K562 (cell line): ENCODE data around the gene TYRO3. TPM values are rescaled to one million over a fixed set of nuclear protein-coding genes. Genes with fewer than 3 reads are reported as not detected.

Experiments
- ATAC-seq: fragments of 200-7000 bp; cut with Tn5 transposase; 3 replicates; pipeline ENCODE4 v1.9.1; 2020; ENCODE audit warnings: moderate library complexity
- BruUV-seq: library from RNA; stranded (reverse); fragments of 400-500 nt; replicated peaks from 2 replicates; lab custom pipeline; 2021; lab: Mats Ljungman, UMichigan
- CTCF ChIA-PET: fragments of 300-600 bp; formaldehyde crosslinking; extraction: SDS; loops from one replicate; lab custom pipeline; 2021; ENCODE audit warnings: low intra/inter-chr PET ratio; lab: Yijun Ruan, JAX
- POLR2A ChIA-PET: fragments of 300-600, 350-650 bp; sonication (Branson Sonifier 250); formaldehyde crosslinking; extraction: SDS; loops from one replicate; lab custom pipeline; 2021; ENCODE audit warnings: antibody characterized with exemption, inconsistent platforms; lab: Yijun Ruan, JAX
- DNase-seq, 4 experiments: peaks; one replicate each; pipeline versions ENCODE4 v3.0.0 to v3.0.0-alpha.2; 2011 to 2018; ENCODE audit warnings: low spot score in 3 of 4, mixed read lengths in 3 of 4; ENCODE audit errors: extremely low read depth in 1 of 4
- FAIRE-seq: peaks from 2 replicates; lab custom pipeline; 2011; peaks lifted over from hg19 to GRCh38; lab: Jason Lieb, UNC
- H2AFZ ChIP-seq: 2 replicates; pipeline ENCODE4 v1.6.0; 2011; ENCODE audit warnings: low read depth, low read length, control low read depth, inconsistent platforms
- H3K27ac ChIP-seq: fragments of 200-600 bp; 3 replicates; pipeline ENCODE4 v1.8.0; 2011; ENCODE audit warnings: low read depth, mild to moderate bottlenecking, control low read depth, inconsistent platforms, low read length, moderate library complexity, mixed read lengths; ENCODE audit errors: extremely low read depth
- H3K27me3 ChIP-seq, 2 experiments: fragments of 300-600 bp in 1 of 2; 2 replicates in 1 of 2; 3 replicates in 1 of 2; pipeline versions ENCODE4 v1.6.0 to v1.8.0; 2011; ENCODE audit warnings: inconsistent platforms in 2 of 2, low read length in 2 of 2, mild to moderate bottlenecking in 1 of 2, mixed read lengths in 1 of 2, moderate library complexity in 1 of 2; ENCODE audit not compliant: control insufficient read depth in 2 of 2, insufficient read depth in 2 of 2
- H3K36me3 ChIP-seq: fragments of 300-600 bp; 3 replicates; pipeline ENCODE4 v1.8.0; 2011; ENCODE audit warnings: mild to moderate bottlenecking, low read length, inconsistent platforms; ENCODE audit not compliant: control insufficient read depth, insufficient read depth
- H3K4me1 ChIP-seq, 2 experiments: fragments of 200-600 bp in 1 of 2; replicated peaks in 1 of 2; 2 replicates in 1 of 2; 3 replicates in 1 of 2; pipeline versions ENCODE4 v1.5.1 to v1.8.0; 2011; ENCODE audit warnings: inconsistent platforms in 2 of 2, low read length in 2 of 2, mild to moderate bottlenecking in 1 of 2, mixed read lengths in 1 of 2, moderate library complexity in 1 of 2; ENCODE audit not compliant: control insufficient read depth in 2 of 2, insufficient read depth in 2 of 2
- H3K4me2 ChIP-seq: 2 replicates; pipeline ENCODE4 v1.6.1; 2011; ENCODE audit warnings: low read length, control low read depth, inconsistent platforms, mixed read lengths; ENCODE audit not compliant: insufficient read depth
- H3K4me3 ChIP-seq: fragments of 200-600 bp; sonication (generic), shearing (Covaris generic); 2 replicates; pipeline ENCODE4 v1.5.1; 2016; ENCODE audit warnings: control low read depth, inconsistent platforms
- H3K79me2 ChIP-seq: fragments of 200-600 bp; 3 replicates; pipeline ENCODE4 v1.8.0; 2011; ENCODE audit warnings: low read length, inconsistent platforms; ENCODE audit not compliant: control insufficient read depth, insufficient read depth
- H3K9ac ChIP-seq, 2 experiments: 2 replicates each; pipeline versions ENCODE4 v1.6.0 to v1.6.1; 2011; ENCODE audit warnings: low read depth in 2 of 2, low read length in 2 of 2, control low read depth in 1 of 2, inconsistent platforms in 1 of 2, mild to moderate bottlenecking in 1 of 2, mixed read lengths in 1 of 2; ENCODE audit not compliant: insufficient read depth in 1 of 2
- H3K9me1 ChIP-seq: one replicate; pipeline ENCODE4 v1.6.0; 2011; ENCODE audit warnings: inconsistent platforms, mild to moderate bottlenecking, low read length, moderate library complexity; ENCODE audit not compliant: control insufficient read depth, insufficient read depth
- H3K9me3 ChIP-seq: replicated peaks from 2 replicates; pipeline ENCODE4 v1.5.1; 2011; ENCODE audit warnings: low read depth, low read length, inconsistent platforms; ENCODE audit not compliant: control insufficient read depth, insufficient read depth
- H4K20me1 ChIP-seq: replicated peaks from 2 replicates; pipeline ENCODE4 v1.6.1; 2011; ENCODE audit warnings: low read length, inconsistent platforms, mixed read lengths; ENCODE audit not compliant: control insufficient read depth, insufficient read depth
- LARP7 ChIP-seq: fragments of 450-650 bp; IDR thresholded peaks from 2 replicates; pipeline ENCODE4 v1.6.1; 2016
- SMARCE1 ChIP-seq: fragments of 450-650 bp; IDR thresholded peaks from 2 replicates; pipeline ENCODE4 v1.7.1; 2016; ENCODE audit warnings: mild to moderate bottlenecking
- ZNF778 ChIP-seq: fragments of 450-650 bp; formaldehyde crosslinking; IDR thresholded peaks from 2 replicates; pipeline ENCODE4 v1.4.0; 2020; ENCODE audit warnings: mild to moderate bottlenecking, moderate library complexity
- WGBS: fragments of 100-300 bp; shearing (Covaris generic); methylation state at CpG from one replicate; pipeline ENCODE4 v1.1.6; 2016; ENCODE audit warnings: low coverage, mixed read lengths; ENCODE audit not compliant: insufficient coverage; ENCODE audit errors: missing lambda C conversion rate; 5-methylcytosine and 5-hydroxymethylcytosine counted together
- in situ Hi-C: fragments of 300-500 bp; cut with MboI; formaldehyde crosslinking; loops from 4 replicates; pipeline ENCODE4 v1.15.0; 2018; ENCODE audit warnings: inconsistent platforms, mixed read lengths
- intact Hi-C: fragments of 100-400 bp; cut with micrococcal nuclease; formaldehyde crosslinking; loops from 2 replicates; pipeline ENCODE4 v1.14.2; 2022
- polyA plus RNA-seq, 8 experiments: library from polyadenylated mRNA; depleted of rRNA in 4 of 8; stranded (reverse) in 5 of 8; unstranded in 3 of 8; fragments of >200 nt; fragmentation: Nextera tagmentation in 2 of 8; fragmentation: Illumina TruSeq in 1 of 8; extraction: Ambion mirVana in 2 of 8; extraction: Trizol in 1 of 8; gene quantifications; 2 replicates each; pipeline versions ENCODE4 v1.2.1 to v1.2.3, GENCODE V29; 2011 to 2014; ENCODE audit warnings: inconsistent platforms in 1 of 8, missing spikeins in 1 of 8
- total RNA-seq, 7 experiments: library from RNA; depleted of rRNA in 6 of 7; stranded (reverse); fragments of >200 nt in 6 of 7; fragmentation: Illumina TruSeq in 2 of 7; extraction: Trizol in 2 of 7; gene quantifications; 2 replicates each; pipeline versions ENCODE4 v1.2.1 to v1.2.3, GENCODE V29; 2011 to 2021; ENCODE audit warnings: low replicate concordance in 1 of 7
- TF ChIP-seq, protein P1 (sequence below), 3 experiments: fragments of 200-800 bp in 1 of 3; sonication (Bioruptor generic) in 1 of 3; sonication (generic) in 1 of 3; formaldehyde crosslinking in 1 of 3; IDR thresholded peaks; 2 replicates each; pipeline versions ENCODE4 v1.6.1 to v1.8.0; 2016 to 2022; ENCODE audit warnings: mild to moderate bottlenecking in 2 of 3, missing compliant biosample characterization in 2 of 3, missing genetic modification characterization in 2 of 3, missing genetic modification reagents in 1 of 3

TYRO3 gene
- total and polyA plus RNA-seq, 9 of the 15 experiments (the other 6 are each of a cell fraction or from before 2014, with no cell fraction given): 2.6 to 39.6 (median 18.6) TPM

- Histone ChIP-seq H3K9me3 (no peaks in the 10 kb centered on the region), H3K79me2 (peaks cover 25% of the 10 kb centered on the region), H3K9ac (peak overlapping the region in 1 of 2 experiments; percentile 73; a peak in 2 of 4 replicates), H3K4me2 (peak overlapping the region; percentile 98; the same call in 1 of the 2 replicates), H3K4me1 (peaks cover 5 to 11% of the 10 kb centered on the region in 2 experiments; a peak in 3 of 5 replicates), H3K36me3 (peaks cover 12% of the 10 kb centered on the region; the same call in 1 of the 3 replicates), H4K20me1 (0 out of 2 replicates have a peak, but pooled peaks cover 4% of the 10 kb centered on the region), H2AFZ (peak overlapping the region; percentile 72), H3K4me3 (peak overlapping the region; percentile 100), H3K27me3 (no peaks in the 10 kb centered on the region), H3K9me1 (no peaks in the 10 kb centered on the region), H3K27ac (no peak overlapping the region)
- POLR2A ChIA-PET: interaction anchor here (0.7 to 2.2 kb wide), 7 partner anchors 10 to 78 kb away, joined by 3 to 14 read pairs (median 5); no protein-coding TSS in a partner anchor
- in situ Hi-C loops (no loop called here), intact Hi-C loops (no loop called here)
- no TSS peak for BruUV-seq
- TF ChIP-seq LARP7 (0 out of 2 replicates have a peak, but pooled peaks have one; percentile 16), ZNF778 (CRISPR knock-in tag) (no peak), SMARCE1 (0 out of 2 replicates have a peak, but pooled peaks have one; percentile 4)
- TF ChIP-seq, protein P1, sequence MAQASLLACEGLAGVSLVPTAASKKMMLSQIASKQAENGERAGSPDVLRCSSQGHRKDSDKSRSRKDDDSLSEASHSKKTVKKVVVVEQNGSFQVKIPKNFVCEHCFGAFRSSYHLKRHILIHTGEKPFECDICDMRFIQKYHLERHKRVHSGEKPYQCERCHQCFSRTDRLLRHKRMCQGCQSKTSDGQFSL (CRISPR knock-in tag; IDR thresholded peaks at IDR 0.05): no peak
- TF ChIP-seq, protein P1 (tag; IDR thresholded peaks at IDR 0.05): 0 out of 4 replicates have a peak, but pooled peaks of 1 of the 2 experiments have one; percentile 11
- FAIRE-seq (no peak), ATAC-seq (no peak), DNase-seq (no peak)
- CTCF ChIA-PET: interaction anchor here (0.6 kb wide), 1 partner anchor 60 kb away, joined by 4 read pairs; no protein-coding TSS in a partner anchor
- 52% methylated on average over 10 of the region's 15 CpGs for WGBS
Observed at GRCh38 chr15:41544650-41545015, 14.4 kb upstream of the TYRO3 start.
